Measurements from ENCODE around the gene SPNS1. TPM values are rescaled to one million over a fixed set of nuclear protein-coding genes. Genes with fewer than 3 reads are reported as not detected.

The SPNS1 gene
- total RNA-seq, 1 experiment from 2014 or later, result 79.1 TPM

DNA sequence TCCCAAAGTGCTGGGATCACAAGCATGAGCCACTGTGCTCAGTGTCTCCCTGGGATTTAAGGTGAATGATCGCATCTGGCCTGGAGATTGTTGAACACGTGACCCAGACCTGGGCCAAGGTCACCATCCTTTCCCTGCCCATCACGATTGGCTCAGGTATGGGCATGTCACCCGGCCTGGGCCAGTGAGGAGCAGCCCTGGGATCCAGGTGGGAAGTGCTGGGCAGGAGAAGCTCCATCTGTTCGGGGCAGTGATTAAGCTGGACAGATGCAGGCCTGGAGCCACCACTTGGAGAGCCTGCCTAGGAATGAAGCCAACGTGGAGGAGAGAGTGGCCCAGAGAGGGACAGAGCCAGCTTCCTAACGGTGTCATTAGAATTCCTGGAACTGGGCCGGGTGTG, 17.1 kb downstream of the SPNS1 start:
- ChIA-PET POLR2A (no interaction called here), CTCF (no interaction called here)
- Histone ChIP-seq H3K4me1 (ENCODE audit: control insufficient read depth, insufficient read depth, low read length) (no peaks in the 10 kb centered on the region), H3K27me3 (ENCODE audit: control insufficient read depth, insufficient read depth, low read length) (no peaks in the 10 kb centered on the region), H3K4me3 (ENCODE audit: low read depth in 2 of 2, low read length in 2 of 2) (no peak overlapping the region), H3K9me3 (ENCODE audit: control insufficient read depth, insufficient read depth, low read depth, low read length) (no peaks in the 10 kb centered on the region), H3K36me3 (ENCODE audit: control insufficient read depth, insufficient read depth, low read length) (no peaks in the 10 kb centered on the region), H3K27ac (ENCODE audit: low read length) (no peak overlapping the region)
- TF ChIP-seq POLR2AphosphoS5 (IDR thresholded peaks at IDR 0.05; ENCODE audit: low read depth, low read length) (no peak), TCF7L2 (IDR thresholded peaks at IDR 0.05; ENCODE audit: low read depth, low read length) (no peak), SIN3A (IDR thresholded peaks at IDR 0.05; ENCODE audit: borderline replicate concordance, insufficient read depth, low read depth, low read length) (no peak)
- TF ChIP-seq, protein P1, sequence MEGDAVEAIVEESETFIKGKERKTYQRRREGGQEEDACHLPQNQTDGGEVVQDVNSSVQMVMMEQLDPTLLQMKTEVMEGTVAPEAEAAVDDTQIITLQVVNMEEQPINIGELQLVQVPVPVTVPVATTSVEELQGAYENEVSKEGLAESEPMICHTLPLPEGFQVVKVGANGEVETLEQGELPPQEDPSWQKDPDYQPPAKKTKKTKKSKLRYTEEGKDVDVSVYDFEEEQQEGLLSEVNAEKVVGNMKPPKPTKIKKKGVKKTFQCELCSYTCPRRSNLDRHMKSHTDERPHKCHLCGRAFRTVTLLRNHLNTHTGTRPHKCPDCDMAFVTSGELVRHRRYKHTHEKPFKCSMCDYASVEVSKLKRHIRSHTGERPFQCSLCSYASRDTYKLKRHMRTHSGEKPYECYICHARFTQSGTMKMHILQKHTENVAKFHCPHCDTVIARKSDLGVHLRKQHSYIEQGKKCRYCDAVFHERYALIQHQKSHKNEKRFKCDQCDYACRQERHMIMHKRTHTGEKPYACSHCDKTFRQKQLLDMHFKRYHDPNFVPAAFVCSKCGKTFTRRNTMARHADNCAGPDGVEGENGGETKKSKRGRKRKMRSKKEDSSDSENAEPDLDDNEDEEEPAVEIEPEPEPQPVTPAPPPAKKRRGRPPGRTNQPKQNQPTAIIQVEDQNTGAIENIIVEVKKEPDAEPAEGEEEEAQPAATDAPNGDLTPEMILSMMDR (IDR thresholded peaks at IDR 0.05), result no peak
- TF ChIP-seq, protein P2, sequence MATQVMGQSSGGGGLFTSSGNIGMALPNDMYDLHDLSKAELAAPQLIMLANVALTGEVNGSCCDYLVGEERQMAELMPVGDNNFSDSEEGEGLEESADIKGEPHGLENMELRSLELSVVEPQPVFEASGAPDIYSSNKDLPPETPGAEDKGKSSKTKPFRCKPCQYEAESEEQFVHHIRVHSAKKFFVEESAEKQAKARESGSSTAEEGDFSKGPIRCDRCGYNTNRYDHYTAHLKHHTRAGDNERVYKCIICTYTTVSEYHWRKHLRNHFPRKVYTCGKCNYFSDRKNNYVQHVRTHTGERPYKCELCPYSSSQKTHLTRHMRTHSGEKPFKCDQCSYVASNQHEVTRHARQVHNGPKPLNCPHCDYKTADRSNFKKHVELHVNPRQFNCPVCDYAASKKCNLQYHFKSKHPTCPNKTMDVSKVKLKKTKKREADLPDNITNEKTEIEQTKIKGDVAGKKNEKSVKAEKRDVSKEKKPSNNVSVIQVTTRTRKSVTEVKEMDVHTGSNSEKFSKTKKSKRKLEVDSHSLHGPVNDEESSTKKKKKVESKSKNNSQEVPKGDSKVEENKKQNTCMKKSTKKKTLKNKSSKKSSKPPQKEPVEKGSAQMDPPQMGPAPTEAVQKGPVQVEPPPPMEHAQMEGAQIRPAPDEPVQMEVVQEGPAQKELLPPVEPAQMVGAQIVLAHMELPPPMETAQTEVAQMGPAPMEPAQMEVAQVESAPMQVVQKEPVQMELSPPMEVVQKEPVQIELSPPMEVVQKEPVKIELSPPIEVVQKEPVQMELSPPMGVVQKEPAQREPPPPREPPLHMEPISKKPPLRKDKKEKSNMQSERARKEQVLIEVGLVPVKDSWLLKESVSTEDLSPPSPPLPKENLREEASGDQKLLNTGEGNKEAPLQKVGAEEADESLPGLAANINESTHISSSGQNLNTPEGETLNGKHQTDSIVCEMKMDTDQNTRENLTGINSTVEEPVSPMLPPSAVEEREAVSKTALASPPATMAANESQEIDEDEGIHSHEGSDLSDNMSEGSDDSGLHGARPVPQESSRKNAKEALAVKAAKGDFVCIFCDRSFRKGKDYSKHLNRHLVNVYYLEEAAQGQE (IDR thresholded peaks at IDR 0.05; ENCODE audit: insufficient read depth in 1 of 2, low read depth in 2 of 2, low read length in 1 of 2), result no peak
- in situ Hi-C loops (cut with HindIII; ENCODE audit: low pct_unique_long_range_greater_than_20kb, low sequenced_read_pairs), result no loop called here
- BruUV-seq (replicated peaks), result no TSS peak
- ATAC-seq (no peak; the same call in 1 of the 2 replicates), DNase-seq (ENCODE audit: low read depth, low spot score) (no peak)
- intact Hi-C loops (cut with micrococcal nuclease; ENCODE audit: unreplicated experiment), result no loop called here

DNA sequence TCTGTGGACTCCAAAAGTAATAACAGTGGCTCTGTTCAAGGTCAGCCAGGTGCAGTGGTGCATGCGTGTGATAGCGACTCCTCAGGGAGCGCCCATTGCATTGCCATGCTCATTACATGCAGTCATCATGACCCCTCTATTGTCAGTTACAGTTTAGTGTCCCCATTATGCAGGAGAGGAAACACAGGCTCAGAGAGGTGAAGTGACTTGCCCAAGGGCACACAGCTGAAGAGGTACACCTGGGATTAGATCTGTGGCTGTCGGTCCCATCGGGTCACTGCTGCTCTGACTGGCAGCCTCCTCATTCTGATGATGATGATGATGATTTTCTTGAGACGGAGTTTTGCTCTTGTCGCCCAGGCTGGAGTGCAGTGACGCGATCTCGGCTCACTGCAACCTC, 17.9 kb downstream of the SPNS1 start:
- TF ChIP-seq, protein P1 (IDR thresholded peaks at IDR 0.05), result no peak
- no peak for TF ChIP-seq TCF7L2 (IDR thresholded peaks at IDR 0.05; ENCODE audit: low read depth, low read length)
- TF ChIP-seq, protein P2 (IDR thresholded peaks at IDR 0.05; ENCODE audit: insufficient read depth in 1 of 2, low read depth in 2 of 2, low read length in 1 of 2), result no peak
- no peak for TF ChIP-seq SIN3A (IDR thresholded peaks at IDR 0.05; ENCODE audit: borderline replicate concordance, insufficient read depth, low read depth, low read length)
- TF ChIP-seq POLR2AphosphoS5 (IDR thresholded peaks at IDR 0.05; ENCODE audit: low read depth, low read length), result no peak
- ATAC-seq (no peak), DNase-seq (ENCODE audit: low read depth, low spot score) (no peak)
- no TSS peak for BruUV-seq (replicated peaks)
- intact Hi-C loops (cut with micrococcal nuclease; ENCODE audit: unreplicated experiment), result no loop called here
- Histone ChIP-seq H3K36me3 (ENCODE audit: control insufficient read depth, insufficient read depth, low read length) (no peaks in the 10 kb centered on the region), H3K27ac (ENCODE audit: low read length) (no peak overlapping the region), H3K4me3 (ENCODE audit: low read depth in 2 of 2, low read length in 2 of 2) (no peak overlapping the region), H3K27me3 (ENCODE audit: control insufficient read depth, insufficient read depth, low read length) (no peaks in the 10 kb centered on the region), H3K9me3 (ENCODE audit: control insufficient read depth, insufficient read depth, low read depth, low read length) (no peaks in the 10 kb centered on the region), H3K4me1 (ENCODE audit: control insufficient read depth, insufficient read depth, low read length) (no peaks in the 10 kb centered on the region)
- CTCF ChIA-PET, result no interaction called here
- POLR2A ChIA-PET, result no interaction called here
- in situ Hi-C loops (cut with HindIII; ENCODE audit: low pct_unique_long_range_greater_than_20kb, low sequenced_read_pairs), result no loop called here
